PFSK-1 (cell line): ENCODE measurements around the gene CD300A.

Source experiments
- FOXP2 ChIP-seq: optimal IDR thresholded peaks from 2 replicates; pipeline ENCODE3; 2011; ENCODE audit warnings: borderline replicate concordance, control low read depth, inconsistent platforms; ENCODE audit not compliant: insufficient read depth; ENCODE audit errors: extremely low read length, extremely low read depth
- POLR2AphosphoS5 ChIP-seq: IDR thresholded peaks from 2 replicates; pipeline ENCODE4 v1.6.1; 2012; ENCODE audit warnings: low read depth, mild to moderate bottlenecking, control low read depth, low read length, moderate library complexity
- TAF1 ChIP-seq: IDR thresholded peaks from 2 replicates; pipeline ENCODE4 v1.6.1; 2012; ENCODE audit warnings: low read length, control low read depth, borderline replicate concordance; ENCODE audit not compliant: insufficient read depth
- TF ChIP-seq, protein P1 (sequence below), 2 experiments: IDR thresholded peaks; 2 replicates each; pipeline versions ENCODE4 v1.6.1 to v1.8.0; 2011 to 2012; ENCODE audit warnings: low read depth in 2 of 2, low read length in 2 of 2, control low read depth in 1 of 2, inconsistent platforms in 1 of 2, mild to moderate bottlenecking in 1 of 2, moderate library complexity in 1 of 2; ENCODE audit not compliant: insufficient read depth in 1 of 2

DNA sequence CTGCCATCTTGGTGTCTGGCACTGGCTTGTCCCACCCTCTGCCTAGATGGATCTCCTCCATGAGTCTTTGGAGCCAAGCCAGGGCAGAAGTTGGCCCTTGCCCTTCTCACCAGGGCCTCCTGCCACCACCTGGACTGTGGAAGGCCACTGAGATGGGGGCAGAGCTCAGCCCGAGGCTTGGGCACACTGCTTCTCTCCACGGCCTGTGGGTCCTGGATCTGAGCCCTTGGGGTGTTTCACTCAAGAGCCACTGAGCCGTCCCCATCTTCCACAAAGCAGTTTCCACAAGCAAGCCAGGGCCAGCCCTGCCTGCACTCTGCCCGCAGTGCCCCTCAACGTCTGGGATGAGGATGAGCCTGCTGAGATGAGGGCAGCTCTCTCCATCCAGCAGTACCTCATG, 16.7 kb upstream of the CD300A start:
- TF ChIP-seq, protein P1, sequence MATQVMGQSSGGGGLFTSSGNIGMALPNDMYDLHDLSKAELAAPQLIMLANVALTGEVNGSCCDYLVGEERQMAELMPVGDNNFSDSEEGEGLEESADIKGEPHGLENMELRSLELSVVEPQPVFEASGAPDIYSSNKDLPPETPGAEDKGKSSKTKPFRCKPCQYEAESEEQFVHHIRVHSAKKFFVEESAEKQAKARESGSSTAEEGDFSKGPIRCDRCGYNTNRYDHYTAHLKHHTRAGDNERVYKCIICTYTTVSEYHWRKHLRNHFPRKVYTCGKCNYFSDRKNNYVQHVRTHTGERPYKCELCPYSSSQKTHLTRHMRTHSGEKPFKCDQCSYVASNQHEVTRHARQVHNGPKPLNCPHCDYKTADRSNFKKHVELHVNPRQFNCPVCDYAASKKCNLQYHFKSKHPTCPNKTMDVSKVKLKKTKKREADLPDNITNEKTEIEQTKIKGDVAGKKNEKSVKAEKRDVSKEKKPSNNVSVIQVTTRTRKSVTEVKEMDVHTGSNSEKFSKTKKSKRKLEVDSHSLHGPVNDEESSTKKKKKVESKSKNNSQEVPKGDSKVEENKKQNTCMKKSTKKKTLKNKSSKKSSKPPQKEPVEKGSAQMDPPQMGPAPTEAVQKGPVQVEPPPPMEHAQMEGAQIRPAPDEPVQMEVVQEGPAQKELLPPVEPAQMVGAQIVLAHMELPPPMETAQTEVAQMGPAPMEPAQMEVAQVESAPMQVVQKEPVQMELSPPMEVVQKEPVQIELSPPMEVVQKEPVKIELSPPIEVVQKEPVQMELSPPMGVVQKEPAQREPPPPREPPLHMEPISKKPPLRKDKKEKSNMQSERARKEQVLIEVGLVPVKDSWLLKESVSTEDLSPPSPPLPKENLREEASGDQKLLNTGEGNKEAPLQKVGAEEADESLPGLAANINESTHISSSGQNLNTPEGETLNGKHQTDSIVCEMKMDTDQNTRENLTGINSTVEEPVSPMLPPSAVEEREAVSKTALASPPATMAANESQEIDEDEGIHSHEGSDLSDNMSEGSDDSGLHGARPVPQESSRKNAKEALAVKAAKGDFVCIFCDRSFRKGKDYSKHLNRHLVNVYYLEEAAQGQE (IDR thresholded peaks at IDR 0.05; ENCODE audit: insufficient read depth in 1 of 2, low read depth in 2 of 2, low read length in 2 of 2): no peak
- TF ChIP-seq FOXP2 (no peak), POLR2AphosphoS5 (no peak), TAF1 (no peak)
